Gastrocnemius medialis (tissue), 4 donors: ENCODE results near the gene PSMD1. TPM values are rescaled to one million over a fixed set of nuclear protein-coding genes. Genes with fewer than 3 reads are reported as not detected.

Experiments
- ATAC-seq, 2 donors: fragments of 150-250 bp; one replicate each; pipeline ENCODE4 v1.9.1; 2016
- DNase-seq, 2 donors: peaks; one replicate each; pipeline ENCODE4 v3.0.0-alpha.2; 2019
- H3K27ac ChIP-seq, 4 donors: fragments of 200-600 bp; sonication (generic); 1 replicate in 1 of 4; 2 replicates in 3 of 4; pipeline ENCODE4 v1.5.1; 2016 to 2018; ENCODE audit warnings: mild to moderate bottlenecking in 2 of 4, moderate library complexity in 1 of 4
- H3K27me3 ChIP-seq, 3 donors: fragments of 200-600 bp; sonication (generic) in 2 of 3; 1 replicate in 1 of 3; 2 replicates in 2 of 3; pipeline versions ENCODE4 v1.5.1 to v1.6.0; 2016 to 2019; ENCODE audit warnings: mild to moderate bottlenecking in 1 of 3, moderate library complexity in 1 of 3
- H3K36me3 ChIP-seq, 2 donors: fragments of 200-600 bp; sonication (generic) in 1 of 2; one replicate each; pipeline ENCODE4 v1.5.1; 2017 to 2018
- H3K4me1 ChIP-seq, 2 donors: fragments of 200-600 bp; sonication (generic) in 1 of 2; one replicate each; pipeline ENCODE4 v1.5.1; 2016 to 2017; ENCODE audit warnings: mild to moderate bottlenecking in 2 of 2
- H3K4me3 ChIP-seq, 4 donors: fragments of 200-600 bp; sonication (generic) in 3 of 4; 1 replicate in 1 of 4; 2 replicates in 3 of 4; pipeline ENCODE4 v1.5.1; 2016 to 2019; ENCODE audit warnings: mild to moderate bottlenecking in 2 of 4
- H3K9me3 ChIP-seq, 3 donors: fragments of 200-600 bp; sonication (generic) in 2 of 3; 1 replicate in 1 of 3; 2 replicates in 2 of 3; pipeline ENCODE4 v1.5.1; 2016 to 2019
- CTCF ChIP-seq, 5 experiments: fragments of 450-650 bp in 3 of 5; fragments of 200-600 bp in 2 of 5; sonication (generic) in 2 of 5; IDR thresholded peaks in 4 of 5; conservative IDR thresholded peaks in 1 of 5; 1 replicate in 4 of 5; 2 replicates in 1 of 5; pipeline ENCODE4 v1.5.1; 2016 to 2019; ENCODE audit warnings: antibody characterized with exemption in 5 of 5, mild to moderate bottlenecking in 3 of 5, moderate library complexity in 3 of 5
- POLR2A ChIP-seq, 2 donors: fragments of 450-650 bp; IDR thresholded peaks; one replicate each; pipeline ENCODE4 v1.6.1; 2017; ENCODE audit warnings: antibody characterized with exemption in 2 of 2, mild to moderate bottlenecking in 2 of 2, moderate library complexity in 2 of 2
- in situ Hi-C, 4 donors: fragments of 200-750 bp; cut with MboI; loops; one replicate each; pipeline versions ENCODE4 v1.15.0 to v1.8.0; 2017; ENCODE audit warnings: low sequenced_read_pairs in 4 of 4
- intact Hi-C: fragments of 100-400 bp; cut with DNase I; formaldehyde crosslinking; loops from one replicate; pipeline ENCODE4 v1.15.1; 2023; ENCODE audit warnings: low total_unique reads
- total RNA-seq, 4 donors: library from RNA; depleted of rRNA; stranded (reverse); fragments of >200 nt; gene quantifications; one replicate each; pipeline versions ENCODE4 v1.1.0 to v1.2.3, GENCODE V29; 2016

The PSMD1 gene
- total RNA-seq, 4 donors from 2014 or later = 169 to 189 (median 182) TPM

- intact Hi-C loops = no loop called here
- Histone ChIP-seq H3K36me3 (peaks cover 0 to 7% of the 10 kb centered on the region in 2 donors), H3K27ac (no peak overlapping the region), H3K4me3 (no peak overlapping the region), H3K27me3 (no peaks in the 10 kb centered on the region), H3K9me3 (no peaks in the 10 kb centered on the region), H3K4me1 (peaks cover 13 to 14% of the 10 kb centered on the region in 2 donors)
- ATAC-seq (no peak), DNase-seq (no peak)
- no peak for TF ChIP-seq CTCF (IDR thresholded peaks at IDR 0.05 in 4 of 5, conservative IDR thresholded peaks at IDR 0.05 in 1 of 5)
- TF ChIP-seq POLR2A (IDR thresholded peaks at IDR 0.05) = no peak
- in situ Hi-C loops = loop anchor here in 3 of 4 donors (25.0 kb wide), 3 partner anchors 300 to 350 kb away; partner anchors contain the start of gene NCL (in 1 of the 3)
These were observed 55.3 kb downstream of the PSMD1 start for GRCh38 chr2:231111987-231112386.

GRCh38 chr2:231113489-231113888 lies 56.8 kb downstream of the PSMD1 start:
- Histone ChIP-seq H3K4me1 (peaks cover 17 to 22% of the 10 kb centered on the region in 2 donors), H3K27ac (no peak overlapping the region), H3K27me3 (no peaks in the 10 kb centered on the region), H3K4me3 (no peak overlapping the region), H3K36me3 (peaks cover 0 to 7% of the 10 kb centered on the region in 2 donors), H3K9me3 (no peaks in the 10 kb centered on the region)
- DNase-seq (no peak), ATAC-seq (no peak)
- intact Hi-C loops = no loop called here
- no peak for TF ChIP-seq CTCF (IDR thresholded peaks at IDR 0.05 in 4 of 5, conservative IDR thresholded peaks at IDR 0.05 in 1 of 5)
- no peak for TF ChIP-seq POLR2A (IDR thresholded peaks at IDR 0.05)
- in situ Hi-C loops = loop anchor here in 3 of 4 donors (25.0 kb wide), 3 partner anchors 299 to 349 kb away; partner anchors contain the start of gene NCL (in 1 of the 3)

DNA sequence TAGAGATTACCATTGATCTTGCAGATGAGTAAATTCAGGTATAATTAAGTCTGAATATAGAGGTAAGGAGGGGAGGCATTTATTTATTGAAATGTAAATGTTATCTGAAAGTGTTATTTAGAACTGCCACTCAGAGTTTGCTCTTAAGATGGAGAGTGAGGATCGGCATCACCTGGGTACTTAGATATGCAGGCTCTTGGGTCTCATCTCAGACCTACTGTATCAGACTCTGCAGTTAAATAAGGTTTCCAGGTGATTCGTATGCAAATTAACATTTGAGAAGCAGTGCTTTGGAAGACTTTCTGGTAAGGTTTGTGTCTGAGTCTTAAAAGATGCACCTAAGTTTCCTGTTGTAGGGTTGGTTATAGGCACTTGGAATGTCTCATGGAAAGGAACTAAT lies 59.0 kb downstream of the PSMD1 start:
- ATAC-seq (no peak), DNase-seq (no peak)
- intact Hi-C loops = no loop called here
- peaks cover 0 to 7% of the 10 kb centered on the region in 2 donors for H3K36me3 ChIP-seq
- in situ Hi-C loops = loop anchor here in 3 of 4 donors (25.0 kb wide), 3 partner anchors 297 to 347 kb away; partner anchors contain the start of gene NCL (in 1 of the 3)
- no peaks in the 10 kb centered on the region for H3K9me3 ChIP-seq
- H3K27ac ChIP-seq = no peak overlapping the region
- TF ChIP-seq CTCF (IDR thresholded peaks at IDR 0.05 in 4 of 5, conservative IDR thresholded peaks at IDR 0.05 in 1 of 5) (no peak), POLR2A (IDR thresholded peaks at IDR 0.05) (no peak)
- no peak overlapping the region for H3K4me3 ChIP-seq
- H3K4me1 ChIP-seq = peaks cover 12 to 22% of the 10 kb centered on the region in 2 donors
- no peaks in the 10 kb centered on the region for H3K27me3 ChIP-seq

- in situ Hi-C loops (loop anchor here in 3 of 4 donors (25.0 kb wide), 3 partner anchors 295 to 345 kb away; partner anchors contain the start of gene NCL (in 1 of the 3)), intact Hi-C loops (no loop called here)
- Histone ChIP-seq H3K36me3 (peaks cover 0 to 7% of the 10 kb centered on the region in 2 donors), H3K27ac (no peak overlapping the region), H3K27me3 (no peaks in the 10 kb centered on the region), H3K4me1 (peaks cover 12 to 17% of the 10 kb centered on the region in 2 donors), H3K9me3 (no peaks in the 10 kb centered on the region), H3K4me3 (no peak overlapping the region)
- TF ChIP-seq CTCF (IDR thresholded peaks at IDR 0.05 in 4 of 5, conservative IDR thresholded peaks at IDR 0.05 in 1 of 5) = no peak
- TF ChIP-seq POLR2A (IDR thresholded peaks at IDR 0.05) = no peak
- DNase-seq = no peak
- no peak for ATAC-seq
These were observed 60.5 kb downstream of the PSMD1 start for GRCh38 chr2:231117148-231117547.
